ENCODE results near the gene SCG5. TPM values are rescaled to one million over a fixed set of nuclear protein-coding genes. Genes with fewer than 3 reads are reported as not detected.
A peak's percentile ranks its signal among the peaks of the same experiment; 100 is the strongest.

SCG5 gene
- total RNA-seq, 1 experiment from 2014 or later, result 0.36 TPM

DNA sequence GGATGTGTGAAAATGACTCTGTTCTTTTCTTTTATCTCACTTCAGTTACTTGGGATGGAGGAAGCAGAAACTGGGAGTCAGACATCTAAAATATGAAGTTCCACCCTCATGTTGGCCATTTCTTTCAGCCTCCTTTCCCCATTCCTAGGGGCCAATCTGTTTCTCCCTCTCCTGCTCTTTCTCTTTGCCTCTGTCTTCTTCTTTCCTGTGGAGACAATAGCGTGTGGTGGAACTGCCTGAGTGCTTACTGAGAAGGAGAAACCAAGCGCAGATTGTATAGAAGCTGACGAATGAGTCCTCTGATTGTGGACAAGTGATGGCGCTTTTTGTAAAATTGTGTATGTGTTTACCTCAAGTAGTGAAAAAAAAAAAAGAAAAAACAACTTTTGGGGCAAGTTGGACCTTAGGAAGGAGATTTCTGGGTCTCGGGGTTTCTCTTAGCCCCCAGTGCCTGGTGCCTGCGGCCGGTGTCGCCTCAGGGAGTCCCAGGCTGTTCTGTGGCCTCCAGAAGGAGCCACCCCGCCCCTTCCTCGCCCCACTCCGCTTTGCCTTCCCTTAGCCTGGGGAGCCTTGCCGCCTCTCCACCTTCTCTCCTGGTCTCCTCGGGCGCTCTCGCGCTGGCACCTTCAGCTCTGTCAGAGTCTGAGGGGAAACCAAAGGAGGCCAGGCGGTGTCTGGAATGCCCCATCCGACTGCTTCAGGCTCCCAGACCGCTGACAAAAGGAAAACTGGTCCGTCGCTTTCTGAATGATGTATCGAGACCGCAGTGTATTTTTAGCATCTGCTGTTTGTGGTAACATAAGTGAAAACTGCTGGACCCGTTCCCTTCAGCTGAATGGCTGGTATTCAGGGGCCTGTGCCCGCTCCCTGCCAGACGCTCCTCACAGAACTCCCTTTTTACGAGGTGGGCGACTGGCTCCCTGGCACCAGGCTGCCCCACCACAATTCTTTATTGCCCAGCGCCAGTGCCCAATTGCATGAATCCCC is 30.1 kb downstream of the SCG5 start:
- H3K27ac ChIP-seq, result no peak overlapping the region
- no peak overlapping the region for H3K4me3 ChIP-seq
- H3K4me1 ChIP-seq, result peaks cover 27% of the 10 kb centered on the region
- DNase-seq, result no peak
- no peaks in the 10 kb centered on the region for H3K36me3 ChIP-seq
- H3K9me3 ChIP-seq (replicated peaks), result 0 out of 2 replicates have a peak, but pooled peaks cover 2% of the 10 kb centered on the region
- H3K27me3 ChIP-seq, result no peaks in the 10 kb centered on the region

DNA sequence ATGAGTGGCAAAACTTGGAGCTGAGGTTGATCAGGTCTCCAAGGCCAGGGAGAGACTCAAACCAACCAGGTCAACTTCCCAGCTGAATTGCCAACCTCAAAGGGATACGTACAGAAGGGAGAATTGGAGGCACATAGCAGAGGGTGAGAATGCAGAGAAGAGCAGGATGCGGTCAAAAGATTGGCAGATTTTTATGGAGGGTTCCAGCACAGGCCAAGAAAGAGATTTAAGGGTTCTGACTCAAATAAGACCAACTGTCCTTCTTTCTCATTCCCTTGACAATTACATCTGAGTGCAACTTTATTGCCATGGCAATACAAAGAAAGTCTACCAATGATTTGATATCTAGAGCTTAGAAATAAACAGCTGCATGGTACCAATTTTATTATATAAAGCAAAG is 33.2 kb downstream of the SCG5 start:
- Histone ChIP-seq H3K27me3 (no peaks in the 10 kb centered on the region), H3K4me3 (no peak overlapping the region), H3K36me3 (no peaks in the 10 kb centered on the region), H3K9me3 (replicated peaks) (no peaks in the 10 kb centered on the region), H3K4me1 (peaks cover 30% of the 10 kb centered on the region), H3K27ac (no peak overlapping the region)
- DNase-seq, result no peak

DNA sequence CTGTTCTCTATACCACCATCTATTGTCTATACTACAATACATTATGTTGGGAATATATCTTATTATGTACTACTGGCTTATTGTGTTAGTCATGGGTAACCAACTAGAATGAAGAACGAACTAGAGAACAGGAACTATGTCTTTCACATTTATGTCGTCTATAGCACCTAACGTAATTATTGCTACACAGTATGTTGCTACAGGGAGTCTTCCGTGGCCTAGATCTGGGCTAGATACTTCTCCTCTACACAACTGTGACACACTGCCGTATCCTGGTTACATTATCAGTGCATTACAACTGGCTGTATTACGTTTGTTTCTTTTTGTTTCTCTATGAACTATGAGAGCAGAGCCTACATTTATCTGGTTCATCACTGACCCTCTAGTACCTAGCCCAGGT is 34.0 kb downstream of the SCG5 start:
- no peak for DNase-seq
- peaks cover 23% of the 10 kb centered on the region for H3K4me1 ChIP-seq
- no peaks in the 10 kb centered on the region for H3K9me3 ChIP-seq (replicated peaks)

DNA sequence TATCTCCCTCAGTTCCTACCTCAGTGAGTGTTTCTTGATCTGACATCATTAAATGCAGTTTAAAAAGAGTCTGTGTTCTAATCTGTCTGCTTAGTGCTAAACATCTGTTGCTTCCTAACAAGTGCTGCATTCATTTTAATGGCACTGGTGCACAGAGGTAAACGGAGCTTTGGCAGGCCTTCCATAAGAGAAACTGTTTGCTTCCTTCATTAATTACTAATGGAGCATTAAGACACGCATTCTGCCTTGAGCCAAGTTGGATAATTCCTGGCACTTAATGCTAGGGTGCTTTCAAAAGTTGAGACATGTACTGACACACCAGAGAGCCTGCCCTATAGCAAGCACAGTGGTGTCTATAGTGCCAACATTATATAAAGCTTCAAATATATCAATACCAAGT is 34.7 kb downstream of the SCG5 start:
- no peaks in the 10 kb centered on the region for H3K36me3 ChIP-seq
- peaks cover 19% of the 10 kb centered on the region for H3K4me1 ChIP-seq
- H3K27me3 ChIP-seq, result no peaks in the 10 kb centered on the region
- H3K4me3 ChIP-seq, result no peak overlapping the region
- H3K27ac ChIP-seq, result no peak overlapping the region
- DNase-seq, result peak in 1 of 2 experiments; percentile 42
- H3K9me3 ChIP-seq (replicated peaks), result no peaks in the 10 kb centered on the region; the same call in 1 of the 2 replicates

More for the DNA sequence above, 34.0 kb downstream of the SCG5 start:
- H3K27ac ChIP-seq, result no peak overlapping the region
- H3K4me3 ChIP-seq, result no peak overlapping the region
- no peaks in the 10 kb centered on the region for H3K36me3 ChIP-seq
- no peaks in the 10 kb centered on the region for H3K27me3 ChIP-seq

DNA sequence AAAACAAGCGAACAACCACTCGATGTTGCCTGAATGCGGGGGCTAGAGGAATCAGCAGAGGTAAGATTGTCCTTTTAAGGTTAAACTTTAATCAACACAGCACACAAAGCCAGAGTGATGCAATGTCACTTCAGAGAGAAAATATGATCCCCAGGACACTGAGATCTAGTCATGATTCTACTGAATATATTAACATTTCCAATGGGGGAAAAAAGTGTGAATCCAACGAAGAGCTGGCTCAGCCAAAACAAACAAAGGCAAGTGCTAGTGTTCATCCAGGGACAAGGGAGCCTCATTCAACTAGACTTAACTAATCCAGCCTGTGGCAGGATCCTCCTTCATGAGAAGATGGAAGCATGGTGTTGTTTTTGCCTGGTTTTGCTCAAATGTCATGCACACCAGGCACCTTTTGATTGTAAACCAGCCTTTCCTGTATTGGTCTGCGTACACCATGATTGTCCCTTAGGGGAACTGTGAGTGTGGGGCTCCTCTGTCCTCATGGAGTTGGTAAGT is 35.8 kb downstream of the SCG5 start:
- Histone ChIP-seq H3K4me1 (peaks cover 19% of the 10 kb centered on the region), H3K27me3 (no peaks in the 10 kb centered on the region), H3K9me3 (replicated peaks) (no peaks in the 10 kb centered on the region; the same call in 1 of the 2 replicates), H3K4me3 (no peak overlapping the region), H3K36me3 (no peaks in the 10 kb centered on the region), H3K27ac (no peak overlapping the region)
- DNase-seq, result peak in 1 of 2 experiments; percentile 53

DNA sequence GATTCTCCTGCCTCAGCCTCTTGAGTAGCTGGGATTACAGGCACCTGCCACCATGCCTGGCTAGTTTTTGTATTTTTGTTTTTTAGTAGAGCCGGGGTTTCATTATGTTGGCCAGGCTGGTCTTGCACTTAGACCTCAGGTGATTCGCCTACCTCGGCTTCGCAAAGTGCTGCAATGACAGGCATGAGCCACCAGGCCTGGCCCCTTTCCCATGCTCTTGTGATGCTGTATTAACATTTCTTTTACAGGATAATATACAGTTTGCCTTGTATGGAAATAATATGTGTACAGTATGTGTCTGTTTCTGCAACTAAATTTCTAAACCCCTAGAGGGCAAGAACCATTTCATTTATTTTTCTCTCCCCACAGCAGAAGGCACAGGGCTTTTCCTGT is 37.8 kb downstream of the SCG5 start:
- Histone ChIP-seq H3K4me3 (no peak overlapping the region), H3K27me3 (no peaks in the 10 kb centered on the region), H3K4me1 (peaks cover 19% of the 10 kb centered on the region), H3K27ac (no peak overlapping the region), H3K36me3 (no peaks in the 10 kb centered on the region), H3K9me3 (replicated peaks) (no peaks in the 10 kb centered on the region; the same call in 1 of the 2 replicates)
- DNase-seq, result no peak

DNA sequence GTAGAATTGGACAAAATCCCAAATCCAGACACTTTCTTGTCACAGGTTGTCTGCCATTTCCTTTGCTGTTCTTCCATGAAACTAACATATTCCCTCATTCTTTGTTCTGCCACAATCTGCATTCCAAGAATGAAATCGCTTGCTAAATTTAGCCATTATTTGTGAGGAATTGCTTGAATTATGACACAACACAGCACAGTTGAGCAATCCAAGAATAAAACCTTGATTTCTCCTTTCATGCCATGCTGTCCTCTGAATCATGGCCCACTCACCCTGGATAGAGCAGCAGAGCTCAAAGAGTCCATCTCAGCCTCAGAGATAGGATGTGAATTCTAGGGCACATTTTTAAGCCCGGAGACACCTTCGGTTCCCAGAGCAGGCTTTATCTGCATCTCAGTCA is 41.1 kb downstream of the SCG5 start:
- no peak for DNase-seq
- no peaks in the 10 kb centered on the region; the same call in 1 of the 2 replicates for H3K9me3 ChIP-seq (replicated peaks)
- H3K4me1 ChIP-seq, result no peaks in the 10 kb centered on the region; the same call in 1 of the 2 replicates
- no peak overlapping the region for H3K27ac ChIP-seq
- H3K36me3 ChIP-seq, result no peaks in the 10 kb centered on the region
- H3K27me3 ChIP-seq, result no peaks in the 10 kb centered on the region
- H3K4me3 ChIP-seq, result no peak overlapping the region

DNA sequence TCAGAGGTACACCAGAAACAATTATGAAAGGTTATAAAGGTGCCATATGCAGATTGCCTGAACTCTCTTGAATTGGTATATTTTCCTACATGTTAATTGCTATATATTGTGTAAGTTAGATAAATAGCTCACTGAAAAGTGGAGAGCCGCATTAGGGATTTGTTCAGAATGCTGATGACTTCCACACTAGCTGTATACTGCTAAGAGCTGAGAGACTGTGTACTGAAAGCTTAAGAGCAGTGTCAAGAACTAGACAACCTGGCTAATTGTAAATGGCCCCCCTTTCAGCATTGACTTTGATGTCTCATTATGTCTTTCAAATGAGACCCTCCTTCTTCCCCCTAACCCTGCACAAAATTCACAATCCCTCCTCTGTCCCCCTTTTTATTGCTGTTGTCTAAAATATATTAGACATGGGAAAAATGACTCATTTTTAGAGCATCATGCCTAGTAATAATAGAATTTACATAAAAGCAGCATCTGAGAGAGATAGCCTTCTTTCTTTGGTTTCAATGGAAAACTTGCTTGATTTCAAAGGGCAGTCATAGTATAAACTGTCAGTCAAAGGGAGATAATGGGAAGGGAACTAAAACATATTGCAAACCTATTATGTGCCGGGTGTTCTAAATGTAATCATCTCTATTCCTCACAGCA is 41.6 kb downstream of the SCG5 start:
- DNase-seq, result no peak
- no peaks in the 10 kb centered on the region for H3K36me3 ChIP-seq
- no peaks in the 10 kb centered on the region for H3K27me3 ChIP-seq
- H3K9me3 ChIP-seq (replicated peaks), result no peaks in the 10 kb centered on the region; the same call in 1 of the 2 replicates
- no peaks in the 10 kb centered on the region for H3K4me1 ChIP-seq
- no peak overlapping the region for H3K27ac ChIP-seq
- H3K4me3 ChIP-seq, result no peak overlapping the region

DNA sequence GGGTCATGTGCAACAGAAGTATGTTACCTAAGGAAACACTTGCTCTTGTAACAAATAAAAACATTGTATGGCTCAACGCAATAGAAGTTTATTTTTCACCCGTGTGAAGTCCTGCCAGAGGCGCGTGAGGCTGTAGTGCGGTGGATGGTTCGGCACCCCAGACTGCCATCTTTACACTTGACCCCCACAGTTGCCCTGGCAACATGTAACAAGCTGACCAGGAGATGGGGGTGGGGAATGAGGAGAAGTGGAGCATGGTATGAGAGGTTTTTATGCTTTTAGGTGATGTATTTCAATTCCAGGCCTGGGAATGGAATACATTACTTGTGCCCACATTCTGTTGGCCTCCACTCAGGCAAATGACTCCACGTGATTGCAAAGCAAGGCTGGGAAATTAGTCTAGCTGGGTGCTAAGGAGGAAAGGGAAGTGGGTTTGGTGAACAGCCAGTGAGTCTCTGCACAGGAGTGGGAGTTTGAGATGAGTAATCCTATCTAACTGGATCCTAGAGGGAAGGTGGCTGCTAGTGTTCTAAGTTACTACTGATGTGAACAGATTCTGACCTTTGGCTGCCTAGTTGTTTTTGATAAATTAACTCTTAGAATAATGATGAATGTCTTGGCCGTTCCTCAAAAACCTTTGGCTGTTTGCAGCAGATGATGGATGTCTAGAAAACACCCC is 42.5 kb downstream of the SCG5 start:
- H3K36me3 ChIP-seq, result no peaks in the 10 kb centered on the region
- no peak for DNase-seq
- H3K4me3 ChIP-seq, result no peak overlapping the region
- no peaks in the 10 kb centered on the region for H3K4me1 ChIP-seq
- no peaks in the 10 kb centered on the region; the same call in 1 of the 2 replicates for H3K9me3 ChIP-seq (replicated peaks)
- H3K27me3 ChIP-seq, result no peaks in the 10 kb centered on the region
- H3K27ac ChIP-seq, result no peak overlapping the region

DNA sequence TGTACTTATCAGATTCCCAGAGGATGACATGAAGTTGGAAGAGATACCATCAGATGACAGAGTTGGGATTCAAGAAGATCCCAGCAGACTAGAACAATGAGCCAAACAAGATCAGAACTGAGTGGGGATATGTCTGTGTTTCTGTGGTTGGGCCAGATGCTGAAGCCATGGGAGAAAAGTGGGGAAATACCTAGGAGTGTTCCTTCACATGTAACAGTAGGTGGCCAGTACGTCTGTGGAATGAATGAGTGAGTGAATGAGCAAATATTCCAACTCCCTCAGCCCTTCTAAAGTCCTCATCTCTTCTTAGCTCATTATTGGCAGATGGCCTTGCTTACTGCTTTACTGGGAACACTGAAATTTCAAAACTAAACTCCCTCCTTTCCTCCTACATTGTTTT is 44.1 kb downstream of the SCG5 start:
- Histone ChIP-seq H3K4me3 (no peak overlapping the region), H3K27me3 (no peaks in the 10 kb centered on the region), H3K9me3 (replicated peaks) (no peaks in the 10 kb centered on the region; the same call in 1 of the 2 replicates), H3K36me3 (no peaks in the 10 kb centered on the region), H3K4me1 (no peaks in the 10 kb centered on the region; the same call in 1 of the 2 replicates), H3K27ac (no peak overlapping the region)
- no peak for DNase-seq

DNA sequence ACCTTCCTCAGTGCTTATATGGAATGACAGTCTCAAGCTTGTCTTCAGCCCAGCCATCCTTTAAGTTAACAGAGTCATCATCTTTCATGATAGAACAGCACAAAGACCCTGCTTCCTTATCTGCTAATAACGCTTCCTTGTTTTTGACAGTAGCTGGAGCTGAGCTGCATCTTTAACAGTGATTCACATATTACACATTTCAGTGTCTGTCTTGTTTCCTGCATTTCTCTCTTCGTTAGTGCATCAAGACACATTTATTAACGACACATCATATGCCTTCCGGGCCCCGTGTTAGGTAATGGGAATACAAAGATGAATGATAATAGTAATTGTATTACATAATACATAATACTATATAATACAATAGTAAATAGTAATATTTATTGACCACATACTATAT is 46.0 kb downstream of the SCG5 start:
- no peak for DNase-seq
- Histone ChIP-seq H3K4me1 (no peaks in the 10 kb centered on the region; the same call in 1 of the 2 replicates), H3K4me3 (no peak overlapping the region), H3K9me3 (replicated peaks) (0 out of 2 replicates have a peak, but pooled peaks cover 2% of the 10 kb centered on the region), H3K36me3 (no peaks in the 10 kb centered on the region), H3K27ac (no peak overlapping the region), H3K27me3 (no peaks in the 10 kb centered on the region)

DNA sequence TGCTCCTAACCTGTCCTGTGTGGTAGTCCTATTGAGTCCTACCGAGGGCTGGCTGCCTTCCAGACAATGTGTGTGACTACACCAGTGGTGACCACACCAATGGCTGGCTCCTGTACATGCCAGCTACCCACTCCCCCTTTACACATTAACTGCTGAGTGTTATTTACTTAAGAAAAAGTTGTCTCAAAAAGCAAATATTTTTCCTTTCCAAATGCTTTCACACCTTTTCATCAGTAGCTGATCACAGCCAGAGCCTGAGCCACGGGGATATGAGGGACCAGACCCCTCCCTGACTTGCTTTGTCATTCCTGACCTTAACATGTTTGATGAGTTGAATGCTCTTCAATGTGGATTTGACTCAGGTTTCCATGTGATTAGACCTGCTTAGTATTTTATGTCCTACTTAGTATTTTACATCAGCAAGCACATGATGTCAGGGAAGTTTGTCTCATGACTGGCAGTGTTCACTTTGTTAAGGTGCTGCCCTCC is 46.7 kb downstream of the SCG5 start:
- H3K4me1 ChIP-seq, result no peaks in the 10 kb centered on the region; the same call in 1 of the 2 replicates
- 0 out of 2 replicates have a peak, but pooled peaks cover 2% of the 10 kb centered on the region for H3K9me3 ChIP-seq (replicated peaks)
- no peak overlapping the region for H3K4me3 ChIP-seq
- DNase-seq, result peak in 1 of 2 experiments; percentile 16
- no peak overlapping the region for H3K27ac ChIP-seq
- no peaks in the 10 kb centered on the region for H3K36me3 ChIP-seq
- H3K27me3 ChIP-seq, result no peaks in the 10 kb centered on the region

DNA sequence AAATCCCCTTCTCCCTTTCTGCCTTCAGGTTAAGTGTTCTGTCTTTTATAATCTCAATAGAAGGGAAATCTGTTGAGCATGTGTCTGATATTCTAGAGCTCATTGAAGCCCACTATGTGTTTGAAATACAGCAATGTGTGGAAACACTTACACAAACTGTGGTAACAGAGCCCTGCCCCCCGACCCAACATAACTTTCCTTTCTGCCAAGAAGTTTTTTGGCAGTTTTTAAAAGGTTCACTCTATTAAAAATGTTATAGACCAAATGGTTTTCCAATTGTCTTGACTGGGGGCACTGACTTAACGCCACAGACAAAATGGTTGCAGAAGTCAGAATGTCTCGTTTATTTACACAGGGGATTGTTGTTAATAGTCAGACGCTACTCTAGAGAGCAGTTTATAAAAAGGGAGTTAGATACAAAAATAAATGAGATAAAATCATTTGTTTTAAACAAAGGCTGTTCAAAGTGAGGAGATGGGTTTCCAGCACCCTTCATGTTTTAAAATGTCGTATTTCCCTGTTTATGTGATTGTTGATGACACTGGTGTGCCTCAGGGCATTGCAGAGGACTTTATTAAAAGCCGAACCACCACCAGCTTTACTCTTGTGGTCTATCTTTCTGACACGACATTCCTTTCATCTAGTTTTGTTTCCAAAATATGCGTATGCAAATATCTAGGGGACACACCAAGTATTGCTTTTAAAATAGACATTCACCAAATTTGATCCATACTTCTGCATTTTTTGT is 49.6 kb downstream of the SCG5 start:
- no peaks in the 10 kb centered on the region; the same call in 1 of the 2 replicates for H3K4me1 ChIP-seq
- no peak for DNase-seq
- no peaks in the 10 kb centered on the region for H3K27me3 ChIP-seq
- peak overlapping the region; percentile 29 for H3K4me3 ChIP-seq
- 0 out of 2 replicates have a peak, but pooled peaks cover 2% of the 10 kb centered on the region for H3K9me3 ChIP-seq (replicated peaks)
- no peak overlapping the region for H3K27ac ChIP-seq
- no peaks in the 10 kb centered on the region for H3K36me3 ChIP-seq

DNA sequence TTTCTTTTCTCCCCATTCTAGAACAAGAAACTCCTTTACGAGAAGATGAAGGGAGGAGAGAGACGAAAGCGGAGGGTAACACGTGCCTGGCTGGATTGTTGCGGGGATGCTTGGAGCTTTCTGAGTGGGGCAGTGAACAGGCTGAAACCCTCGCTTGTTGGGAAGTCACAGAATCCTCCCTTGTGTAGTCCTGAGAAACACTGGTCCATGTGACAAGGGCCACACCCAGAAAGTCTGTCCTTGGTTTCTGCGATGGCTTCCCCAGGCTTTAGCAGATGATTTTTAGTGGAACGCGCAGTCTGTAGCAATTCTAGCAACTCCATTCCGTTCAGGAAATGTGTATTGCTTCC is 50.2 kb downstream of the SCG5 start:
- Histone ChIP-seq H3K9me3 (replicated peaks) (0 out of 2 replicates have a peak, but pooled peaks cover 2% of the 10 kb centered on the region), H3K27me3 (no peaks in the 10 kb centered on the region), H3K36me3 (no peaks in the 10 kb centered on the region), H3K27ac (no peak overlapping the region), H3K4me1 (no peaks in the 10 kb centered on the region; the same call in 1 of the 2 replicates), H3K4me3 (no peak overlapping the region)
- no peak for DNase-seq

Measured in SJCRH30 (cell line).